Skeletal muscle satellite cell (primary cell): Measurements from ENCODE around the gene ZNF462.
A peak's percentile ranks its signal among the peaks of the same experiment; 100 is the strongest.
"Not testable (repeated sequence)": the region's sequence is repeated elsewhere in the genome, so short reads cannot be mapped to it uniquely, and the experiment has no call there.

Experiments
- H3K27me3 ChIP-seq: 2 replicates; pipeline ENCODE4 v1.7.0; 2013; ENCODE audit warnings: low read length; ENCODE audit not compliant: control insufficient read depth, insufficient read depth
- H3K36me3 ChIP-seq: 2 replicates; pipeline ENCODE4 v1.7.0; 2013; ENCODE audit warnings: mild to moderate bottlenecking, control low read depth, low read length; ENCODE audit not compliant: insufficient read depth
- H3K4me1 ChIP-seq: 2 replicates; pipeline ENCODE4 v1.7.0; 2013; ENCODE audit warnings: low read length; ENCODE audit not compliant: control insufficient read depth, insufficient read depth
- H3K4me2 ChIP-seq: 2 replicates; pipeline ENCODE4 v1.7.0; 2013; ENCODE audit warnings: mild to moderate bottlenecking, low read length
- H3K4me3 ChIP-seq: 2 replicates; pipeline ENCODE4 v1.7.0; 2013; ENCODE audit warnings: low read length
- H3K9ac ChIP-seq: 2 replicates; pipeline ENCODE4 v1.7.0; 2013; ENCODE audit warnings: mild to moderate bottlenecking, low read depth, low read length, moderate library complexity
- H3K9me3 ChIP-seq: replicated peaks from 2 replicates; pipeline ENCODE4 v1.7.0; 2013; ENCODE audit warnings: mild to moderate bottlenecking, control low read depth, low read length

The ZNF462 gene

DNA sequence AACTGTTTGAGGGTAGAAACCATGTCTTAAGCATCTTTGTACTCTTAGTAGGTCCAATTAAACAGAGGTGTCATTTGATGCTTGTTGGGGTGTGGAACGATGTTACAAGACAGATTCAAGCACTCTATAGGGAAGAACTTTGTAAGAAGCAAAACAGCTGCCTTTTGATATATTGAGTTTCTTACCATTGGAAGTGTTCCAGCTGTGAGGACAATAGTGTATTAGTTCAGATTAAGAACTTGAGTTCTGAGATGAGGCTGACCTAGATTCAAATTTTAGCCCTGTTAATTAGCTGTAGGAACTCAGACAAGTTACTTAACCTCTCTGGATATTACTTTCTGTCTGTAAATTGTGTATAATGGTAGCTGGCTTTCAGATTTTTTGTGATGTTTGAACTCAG lies 19.6 kb upstream of the ZNF462 start:
- Histone ChIP-seq H3K9ac (no peak overlapping the region), H3K9me3 (no peaks in the 10 kb centered on the region), H3K36me3 (no peaks in the 10 kb centered on the region), H3K4me3 (no peak overlapping the region), H3K27me3 (no peaks in the 10 kb centered on the region), H3K4me2 (no peak overlapping the region), H3K4me1 (peaks cover 7% of the 10 kb centered on the region)

DNA sequence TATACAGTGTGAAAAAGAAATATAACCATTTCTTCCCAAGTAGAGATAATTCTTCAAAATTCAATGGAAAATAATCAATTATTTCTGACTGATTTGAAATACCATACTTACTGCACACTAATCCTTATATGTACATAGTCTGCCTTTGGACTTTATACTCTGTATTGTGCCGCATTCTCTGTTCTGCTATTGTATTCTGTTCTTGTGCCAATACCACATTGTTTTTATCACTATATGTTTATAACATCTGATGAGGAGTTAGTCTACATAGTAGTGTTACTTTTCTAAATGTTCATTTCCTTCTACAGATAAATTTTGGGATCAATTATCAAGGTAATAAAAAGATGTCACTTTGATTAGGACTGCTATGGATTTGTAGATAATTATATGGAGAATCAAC lies 16.7 kb upstream of the ZNF462 start:
- no peak overlapping the region for H3K4me3 ChIP-seq
- H3K9ac ChIP-seq, result no peak overlapping the region
- H3K4me2 ChIP-seq, result no peak overlapping the region
- H3K27me3 ChIP-seq, result no peaks in the 10 kb centered on the region
- H3K4me1 ChIP-seq, result peaks cover 7% of the 10 kb centered on the region
- H3K36me3 ChIP-seq, result no peaks in the 10 kb centered on the region
- no peaks in the 10 kb centered on the region for H3K9me3 ChIP-seq

DNA sequence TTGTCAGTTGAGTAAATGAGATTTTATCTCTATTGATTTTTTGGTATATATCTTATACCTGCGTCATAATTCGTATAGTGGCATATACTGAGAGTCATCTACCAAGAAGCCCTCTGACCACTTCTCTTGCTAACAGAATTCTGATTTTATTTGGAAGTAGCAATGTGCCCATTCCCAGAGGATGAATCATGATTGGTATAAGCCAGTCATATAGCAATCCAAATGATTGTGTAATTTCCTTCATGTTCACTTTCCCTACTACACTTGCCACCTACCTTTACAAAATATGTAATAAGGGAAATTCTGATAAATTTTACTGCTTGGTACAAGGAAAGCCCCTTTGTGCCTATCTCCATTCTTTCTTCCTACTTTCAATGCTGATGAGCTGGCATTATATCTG lies 16.1 kb upstream of the ZNF462 start:
- H3K4me1 ChIP-seq, result peaks cover 7% of the 10 kb centered on the region
- H3K9me3 ChIP-seq, result no peaks in the 10 kb centered on the region
- H3K4me2 ChIP-seq, result peak overlapping the region; percentile 25
- H3K4me3 ChIP-seq, result no peak overlapping the region
- H3K36me3 ChIP-seq, result no peaks in the 10 kb centered on the region
- no peak overlapping the region for H3K9ac ChIP-seq
- H3K27me3 ChIP-seq, result no peaks in the 10 kb centered on the region

DNA sequence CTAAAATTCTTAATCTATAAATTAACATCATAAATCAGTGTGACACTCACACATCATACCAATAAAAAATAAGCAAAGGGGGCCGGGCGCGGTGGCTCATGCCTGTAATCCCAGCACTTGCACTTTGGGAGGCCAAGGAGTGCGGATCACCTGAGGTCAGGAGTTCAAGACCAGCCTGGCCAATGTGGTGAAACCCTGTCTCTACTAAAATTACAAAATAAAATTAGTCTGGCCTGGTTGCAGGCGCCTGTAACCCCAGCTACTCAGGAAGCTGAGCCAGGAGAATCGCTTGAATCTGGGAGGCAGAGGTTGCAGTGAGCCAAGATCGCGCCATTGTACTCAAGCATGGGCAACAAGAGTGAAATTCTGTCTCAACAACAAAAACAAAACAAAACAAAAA lies 11.3 kb upstream of the ZNF462 start:
- not testable (repeated sequence) for H3K4me2 ChIP-seq, H3K4me3 ChIP-seq, H3K27me3 ChIP-seq, H3K9ac ChIP-seq, H3K4me1 ChIP-seq, H3K36me3 ChIP-seq, H3K9me3 ChIP-seq

DNA sequence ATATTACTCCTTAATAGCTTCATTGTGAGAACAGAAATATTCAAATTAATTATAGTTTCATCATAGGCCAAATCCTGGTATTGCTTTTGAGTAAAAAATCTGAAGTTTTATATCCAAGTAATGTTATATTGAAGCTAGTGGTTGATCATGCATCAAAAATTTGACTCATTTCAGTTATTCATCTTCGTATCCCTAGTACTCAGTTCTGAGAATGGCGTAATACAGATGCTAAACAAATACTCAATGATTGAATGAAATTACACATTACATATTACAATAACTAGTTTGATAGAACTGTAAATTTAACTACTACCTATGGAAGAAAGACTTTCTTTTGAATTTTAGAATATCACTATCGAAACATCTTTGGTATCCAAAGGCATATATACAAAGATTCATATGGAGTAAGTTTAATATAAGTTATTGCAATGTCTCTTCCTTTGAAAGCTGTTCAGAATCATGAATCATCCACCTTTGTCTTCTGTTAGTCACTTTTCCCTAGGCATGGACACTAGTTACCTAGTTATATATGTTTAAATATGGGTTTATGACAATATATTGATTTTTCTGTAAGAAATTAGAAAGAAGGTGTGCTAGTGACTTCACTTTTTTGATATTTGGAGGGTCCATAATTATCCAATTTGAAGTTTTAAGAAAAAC lies 5.0 kb upstream of the ZNF462 start:
- H3K27me3 ChIP-seq, result no peaks in the 10 kb centered on the region
- no peaks in the 10 kb centered on the region for H3K9me3 ChIP-seq
- no peaks in the 10 kb centered on the region for H3K36me3 ChIP-seq
- peaks cover 3% of the 10 kb centered on the region for H3K4me1 ChIP-seq
- H3K9ac ChIP-seq, result no peak overlapping the region
- no peak overlapping the region for H3K4me3 ChIP-seq
- no peak overlapping the region for H3K4me2 ChIP-seq

DNA sequence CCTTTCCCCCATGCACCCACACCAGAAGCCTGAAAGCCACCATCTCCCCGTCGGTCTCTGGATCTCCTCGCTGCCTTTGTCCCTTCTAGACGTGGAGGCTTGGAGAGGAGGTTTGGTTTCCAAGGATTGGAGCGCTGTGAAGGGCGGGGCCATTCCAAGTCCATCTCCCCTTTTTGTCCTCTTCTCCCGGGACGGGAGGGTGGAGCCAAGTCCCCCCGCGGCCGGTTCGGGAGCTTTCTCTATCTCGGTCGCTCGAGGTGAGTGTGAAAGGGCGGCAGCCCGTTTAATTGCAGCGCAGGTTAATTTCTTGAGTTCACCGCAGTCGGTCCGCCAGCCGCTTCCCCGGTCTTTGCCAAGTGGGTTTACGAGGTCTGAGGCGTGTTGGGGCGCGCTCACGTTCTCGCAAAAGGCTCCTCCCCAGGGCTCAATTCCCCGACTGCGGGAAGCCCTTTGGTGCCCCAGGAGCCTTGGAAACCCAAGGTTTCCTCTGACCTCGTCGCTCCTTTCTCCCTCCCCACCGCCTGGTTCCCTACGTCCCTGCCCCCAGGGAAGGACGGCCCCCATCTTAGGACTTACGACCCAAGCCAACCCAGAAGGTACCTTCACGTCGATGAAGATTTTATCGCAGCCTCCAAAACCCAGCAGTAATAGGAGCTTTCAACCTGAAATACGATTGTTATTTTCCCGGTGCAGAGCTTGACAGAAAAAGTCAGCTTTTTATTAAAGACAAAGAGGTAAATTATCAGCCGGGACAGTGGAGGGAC lies 2.8 kb upstream of the ZNF462 start:
- H3K4me2 ChIP-seq, result peak overlapping the region; percentile 90
- H3K27me3 ChIP-seq, result no peaks in the 10 kb centered on the region
- H3K4me3 ChIP-seq, result peak overlapping the region; percentile 85
- peaks cover 10% of the 10 kb centered on the region for H3K4me1 ChIP-seq
- H3K36me3 ChIP-seq, result no peaks in the 10 kb centered on the region
- no peaks in the 10 kb centered on the region for H3K9me3 ChIP-seq
- peak overlapping the region; percentile 87 for H3K9ac ChIP-seq

DNA sequence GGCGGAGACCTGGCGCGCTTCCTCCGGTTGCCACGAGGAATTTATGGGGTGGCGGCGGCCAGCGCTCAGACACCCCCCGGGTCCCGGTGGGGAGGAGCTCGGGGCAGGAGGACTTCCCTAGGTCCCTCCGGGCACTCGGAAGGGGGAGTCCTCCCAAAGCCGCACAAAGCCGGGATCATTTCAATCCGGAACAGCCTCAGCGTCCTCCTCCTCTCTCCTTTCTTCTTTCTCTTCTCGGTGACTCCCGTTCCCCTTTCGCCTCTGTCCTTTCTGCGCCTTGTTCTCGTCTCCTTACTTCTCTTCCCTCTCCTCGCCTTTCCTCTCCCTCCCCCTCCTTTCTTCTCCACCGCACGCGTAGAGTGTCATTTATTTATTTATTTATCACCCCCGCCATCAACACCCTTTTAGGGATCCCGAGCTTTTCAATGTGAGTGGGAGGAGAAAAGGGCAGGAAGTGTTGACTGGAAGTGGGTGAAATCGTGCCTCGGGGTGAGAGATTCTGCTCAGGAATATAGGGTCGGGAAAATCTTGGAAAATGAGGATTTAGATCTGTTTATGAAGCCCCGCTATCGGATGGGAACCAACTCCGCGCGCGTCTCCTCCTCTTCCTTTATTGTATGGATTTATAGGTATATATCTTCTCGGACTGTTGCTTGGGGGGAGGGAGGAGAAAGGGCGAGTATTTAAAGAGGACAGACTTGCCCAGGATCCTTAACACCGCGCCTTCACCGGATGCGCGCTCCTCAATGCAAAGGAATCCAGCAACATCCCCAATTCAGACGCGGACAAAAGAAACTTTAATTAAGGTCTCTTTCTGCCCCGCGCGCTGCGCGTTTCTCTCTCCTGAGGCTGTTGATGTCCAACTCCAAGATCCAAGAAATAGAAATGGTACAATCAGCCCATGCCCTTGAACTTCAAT lies 2.0 kb upstream of the ZNF462 start:
- Histone ChIP-seq H3K9ac (peak overlapping the region; percentile 87), H3K4me1 (peaks cover 10% of the 10 kb centered on the region), H3K27me3 (no peaks in the 10 kb centered on the region)

DNA sequence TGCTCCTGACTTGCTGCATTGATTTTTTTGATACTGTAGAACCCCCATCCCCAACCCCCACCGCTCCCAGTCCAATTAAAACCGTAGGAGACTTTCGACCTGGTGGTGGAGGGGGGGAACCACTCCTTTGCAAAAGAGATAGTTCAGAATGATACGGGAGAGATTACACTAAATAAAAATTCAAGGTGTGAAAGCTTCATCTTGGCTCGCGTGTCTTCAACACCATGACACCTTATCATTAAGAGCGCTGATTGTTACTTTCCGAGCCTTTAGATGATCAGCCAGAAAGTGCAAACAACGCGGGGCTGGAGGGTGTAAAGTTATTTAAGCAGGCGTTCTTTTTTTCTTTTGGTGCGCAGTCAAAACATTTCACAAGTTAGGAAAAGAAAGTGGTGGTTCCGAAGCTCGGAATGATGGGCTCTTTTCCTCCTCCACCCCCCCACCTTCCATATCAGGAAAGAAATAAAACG lies 1.3 kb upstream of the ZNF462 start:
- Histone ChIP-seq H3K9me3 (no peaks in the 10 kb centered on the region), H3K4me1 (peaks cover 10% of the 10 kb centered on the region), H3K4me3 (peak overlapping the region; percentile 85), H3K36me3 (no peaks in the 10 kb centered on the region), H3K9ac (peak overlapping the region; percentile 87), H3K27me3 (no peaks in the 10 kb centered on the region), H3K4me2 (peak overlapping the region; percentile 90)

More for the DNA sequence above, 2.0 kb upstream of the ZNF462 start:
- Histone ChIP-seq H3K9me3 (no peaks in the 10 kb centered on the region), H3K4me2 (peak overlapping the region; percentile 90), H3K4me3 (peak overlapping the region; percentile 85), H3K36me3 (no peaks in the 10 kb centered on the region)

DNA sequence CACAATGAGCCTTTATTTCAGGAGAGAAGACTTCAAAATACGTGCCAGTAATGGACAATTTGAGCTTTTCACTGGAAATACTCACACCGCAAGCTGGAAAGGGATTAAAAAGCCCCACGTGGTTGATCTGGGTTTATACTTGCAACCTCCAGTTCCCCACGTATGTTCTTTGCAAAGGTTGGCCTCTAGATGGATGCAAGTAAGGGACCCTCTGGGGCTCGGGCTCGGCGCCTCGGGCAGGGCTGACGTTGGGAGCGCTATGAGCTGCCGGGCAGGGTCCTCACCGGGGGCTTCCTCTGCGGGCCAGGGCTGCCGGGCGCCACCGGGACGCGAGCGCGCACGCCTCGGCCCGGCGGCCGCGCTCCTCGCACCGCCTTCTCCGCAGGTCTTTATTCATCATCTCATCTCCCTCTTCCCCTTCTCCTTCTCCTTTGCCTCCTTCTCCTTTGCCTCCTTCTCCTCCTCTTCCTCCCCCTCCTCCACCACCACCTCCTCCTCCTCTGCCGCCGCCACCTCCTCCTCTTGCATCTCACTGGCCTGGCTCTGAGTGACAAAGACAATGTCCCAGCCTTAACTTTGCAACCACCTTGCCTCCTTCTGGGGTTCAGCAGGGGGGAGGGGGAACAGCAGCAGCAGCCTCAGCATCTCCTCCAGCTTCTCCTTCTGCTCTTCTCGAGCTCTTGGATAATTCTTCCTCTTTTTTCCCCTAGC lies 701 bp upstream of the ZNF462 start:
- no peaks in the 10 kb centered on the region for H3K27me3 ChIP-seq
- H3K9ac ChIP-seq, result peak overlapping the region; percentile 87
- no peaks in the 10 kb centered on the region for H3K9me3 ChIP-seq
- H3K4me1 ChIP-seq, result peaks cover 10% of the 10 kb centered on the region
- peak overlapping the region; percentile 90 for H3K4me2 ChIP-seq
- peak overlapping the region; percentile 85 for H3K4me3 ChIP-seq
- no peaks in the 10 kb centered on the region for H3K36me3 ChIP-seq

DNA sequence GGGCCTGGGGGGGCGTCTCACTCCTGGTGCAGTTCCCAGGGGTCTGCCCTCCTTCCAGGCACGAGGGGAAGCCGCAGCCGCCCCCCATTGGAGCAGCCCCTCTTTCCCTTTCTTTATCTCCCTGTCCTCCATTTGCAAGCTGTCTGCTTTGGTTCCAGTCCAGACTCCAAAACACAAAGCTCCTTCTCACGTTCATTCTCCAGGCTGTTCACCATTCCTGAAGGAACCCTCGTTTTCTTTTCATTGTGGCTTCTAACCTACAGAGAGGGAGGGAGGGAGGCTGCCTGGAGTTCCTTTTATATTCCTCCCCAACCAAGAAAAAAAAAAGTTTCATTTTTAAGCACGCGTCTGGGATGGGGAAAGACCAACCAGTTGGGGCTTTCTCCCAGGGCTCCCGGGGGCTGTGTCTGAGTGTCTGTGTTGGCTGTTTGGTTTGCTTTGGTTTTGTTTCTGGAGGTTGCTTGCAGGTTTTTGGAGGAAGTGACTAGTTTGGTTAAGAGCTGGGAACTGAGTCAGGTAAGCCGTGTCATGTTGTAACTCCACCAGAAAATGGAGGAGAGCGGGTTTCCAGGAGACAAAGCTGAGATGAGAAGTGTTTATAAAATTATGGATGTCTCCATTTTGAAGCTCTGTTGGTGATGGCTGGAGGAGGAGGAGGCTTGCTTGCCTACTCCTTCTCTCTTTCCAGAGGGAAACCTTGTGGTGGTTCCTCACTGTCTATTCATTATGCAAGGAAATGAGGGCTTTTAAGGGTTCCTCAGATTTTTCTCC lies 1.6 kb downstream of the ZNF462 start:
- Histone ChIP-seq H3K4me1 (peaks cover 29% of the 10 kb centered on the region), H3K27me3 (no peaks in the 10 kb centered on the region), H3K9me3 (no peaks in the 10 kb centered on the region)

More for the DNA sequence above, 1.6 kb downstream of the ZNF462 start:
- peak overlapping the region; percentile 87 for H3K9ac ChIP-seq
- H3K36me3 ChIP-seq, result no peaks in the 10 kb centered on the region
- peak overlapping the region; percentile 85 for H3K4me3 ChIP-seq
- peak overlapping the region; percentile 90 for H3K4me2 ChIP-seq
